GM18861 (cell line): ENCODE data around the gene WDR37.
"Not testable (repeated sequence)": the region's sequence is repeated elsewhere in the genome, so short reads cannot be mapped to it uniquely, and the experiment has no call there.

Source experiments
- ATAC-seq: cut with Tn5 transposase; IDR thresholded peaks from one replicate; pipeline ENCODE4 v1.9.1; 2021; ENCODE audit not compliant: unreplicated experiment

WDR37 gene

GRCh38 chr10:1056326-1057105, at the start of gene WDR37:
TSS of gene WDR37 (plus strand) at chr10:1056385. CDS start at chr10:1072156, 15,771 bp downstream.
- peak; percentile 88 for ATAC-seq

- ATAC-seq = no peak
Observed at GRCh38 chr10:1006573-1006972, 49.6 kb upstream of the WDR37 start.

- no peak for ATAC-seq
Observed at GRCh38 chr10:1007583-1007982, 48.6 kb upstream of the WDR37 start.

- no peak for ATAC-seq
Observed at GRCh38 chr10:1009071-1009494, 47.1 kb upstream of the WDR37 start.

GRCh38 chr10:1009947-1010346, 46.2 kb upstream of the WDR37 start:
- not testable (repeated sequence) for ATAC-seq

GRCh38 chr10:1010703-1011102, 45.5 kb upstream of the WDR37 start:
- ATAC-seq = no peak

- ATAC-seq = no peak
Observed at GRCh38 chr10:1011696-1012095, 44.5 kb upstream of the WDR37 start.

GRCh38 chr10:1015688-1016087, 40.5 kb upstream of the WDR37 start:
- ATAC-seq = no peak

GRCh38 chr10:1019362-1019761, 36.8 kb upstream of the WDR37 start:
- no peak for ATAC-seq

GRCh38 chr10:1020460-1020859, 35.7 kb upstream of the WDR37 start:
- ATAC-seq = no peak

GRCh38 chr10:1020958-1021357, 35.2 kb upstream of the WDR37 start:
- no peak for ATAC-seq

- no peak for ATAC-seq
Observed at GRCh38 chr10:1022413-1022812, 33.8 kb upstream of the WDR37 start.

- ATAC-seq = no peak
Observed at GRCh38 chr10:1024103-1024502, 32.1 kb upstream of the WDR37 start.

GRCh38 chr10:1025683-1026082, 30.5 kb upstream of the WDR37 start, which contains the start of gene IDI2:
TSS of gene IDI2 (minus strand) at chr10:1025859. CDS start at chr10:1024723, 1,136 bp downstream.
- no peak for ATAC-seq

GRCh38 chr10:1026578-1026977, 29.6 kb upstream of the WDR37 start:
- ATAC-seq = no peak

GRCh38 chr10:1029838-1030237, 26.3 kb upstream of the WDR37 start:
- no peak for ATAC-seq

- no peak for ATAC-seq
Observed at GRCh38 chr10:1033601-1034000, 22.6 kb upstream of the WDR37 start.

GRCh38 chr10:1034758-1035157, 21.4 kb upstream of the WDR37 start:
- ATAC-seq = no peak

GRCh38 chr10:1035201-1035600, 21.0 kb upstream of the WDR37 start:
- no peak for ATAC-seq

GRCh38 chr10:1036341-1036791, 19.8 kb upstream of the WDR37 start:
- peak; percentile 67 for ATAC-seq

- no peak for ATAC-seq
Observed at GRCh38 chr10:1037098-1037497, 19.1 kb upstream of the WDR37 start.

GRCh38 chr10:1038769-1039168, 17.4 kb upstream of the WDR37 start:
- ATAC-seq = not testable (repeated sequence)

GRCh38 chr10:1040133-1040532, 16.1 kb upstream of the WDR37 start:
- no peak for ATAC-seq
